Endothelial cell of umbilical vein (primary cell): Measurements from ENCODE around the gene CHI3L1. TPM values are rescaled to one million over a fixed set of nuclear protein-coding genes. Genes with fewer than 3 reads are reported as not detected.

Source experiments
- BruUV-seq: library from RNA; stranded (reverse); fragments of 400-500 nt; replicated peaks from 2 replicates; lab custom pipeline; 2021; lab: Mats Ljungman, UMichigan
- CTCF ChIA-PET: fragments of 300-600, 350-600 bp; sonication (Branson Sonifier 250); formaldehyde crosslinking; loops from one replicate; lab custom pipeline; 2021; ENCODE audit warnings: antibody characterized with exemption, inconsistent platforms; lab: Charles Lee
- POLR2A ChIA-PET: fragments of 300-600, 350-600 bp; sonication (Branson Sonifier 250); formaldehyde crosslinking; loops from one replicate; lab custom pipeline; 2021; ENCODE audit warnings: antibody characterized with exemption, inconsistent platforms; lab: Charles Lee
- DNase-seq: peaks from one replicate; pipeline ENCODE4 v3.0.0-alpha.2; 2011; ENCODE audit warnings: low read depth, low spot score
- FAIRE-seq: peaks from 2 replicates; lab custom pipeline; 2011; peaks lifted over from hg19 to GRCh38; lab: Jason Lieb, UNC
- H2AFZ ChIP-seq: 2 replicates; pipeline ENCODE4 v1.6.0; 2012; ENCODE audit warnings: low read depth, low read length, control low read depth, inconsistent platforms
- H3K27ac ChIP-seq: 2 replicates; pipeline ENCODE4 v1.5.1; 2011; ENCODE audit warnings: low read depth, mild to moderate bottlenecking, control low read depth, low read length, moderate library complexity; ENCODE audit not compliant: insufficient read depth
- H3K27me3 ChIP-seq, 2 experiments: 2 replicates each; pipeline versions ENCODE4 v1.6.0 to v1.6.1; 2011; ENCODE audit warnings: low read length in 2 of 2, mixed read lengths in 1 of 2; ENCODE audit not compliant: control insufficient read depth in 2 of 2, insufficient read depth in 2 of 2
- H3K36me3 ChIP-seq, 2 experiments: 2 replicates in 1 of 2; 3 replicates in 1 of 2; pipeline ENCODE4 v1.5.1; 2011; ENCODE audit warnings: low read length in 2 of 2, mild to moderate bottlenecking in 1 of 2, moderate library complexity in 1 of 2; ENCODE audit not compliant: control insufficient read depth in 2 of 2, insufficient read depth in 2 of 2; ENCODE audit errors: extremely low read depth in 1 of 2
- H3K4me1 ChIP-seq: 3 replicates; pipeline ENCODE4 v1.5.1; 2011; ENCODE audit warnings: mild to moderate bottlenecking, low read length; ENCODE audit not compliant: control insufficient read depth, insufficient read depth; ENCODE audit errors: extremely low read depth
- H3K4me2 ChIP-seq: 2 replicates; pipeline ENCODE4 v1.6.1; 2011; ENCODE audit warnings: low read length, control low read depth, mixed read lengths; ENCODE audit not compliant: insufficient read depth
- H3K4me3 ChIP-seq, 3 experiments: fragments of 200-600 bp in 1 of 3; sonication (generic), shearing (Covaris generic) in 1 of 3; replicated peaks in 1 of 3; 2 replicates each; pipeline ENCODE4 v1.5.1; 2011 to 2016; ENCODE audit warnings: control low read depth in 3 of 3, low read length in 3 of 3, mild to moderate bottlenecking in 2 of 3, inconsistent platforms in 1 of 3, low read depth in 1 of 3, moderate library complexity in 1 of 3; ENCODE audit not compliant: insufficient read depth in 1 of 3
- H3K79me2 ChIP-seq: 2 replicates; pipeline ENCODE4 v1.6.0; 2012; ENCODE audit warnings: low read length, inconsistent platforms; ENCODE audit not compliant: control insufficient read depth, insufficient read depth
- H3K9ac ChIP-seq: replicated peaks from 2 replicates; pipeline ENCODE3; 2011; ENCODE audit warnings: low read length, control low read depth; ENCODE audit not compliant: insufficient read depth; ENCODE audit errors: extremely low read depth
- H3K9me1 ChIP-seq: replicated peaks from 3 replicates; pipeline ENCODE4 v1.6.0; 2011; ENCODE audit warnings: mild to moderate bottlenecking, low read length; ENCODE audit not compliant: control insufficient read depth, insufficient read depth; ENCODE audit errors: extremely low read depth
- H3K9me3 ChIP-seq: replicated peaks from 2 replicates; pipeline ENCODE4 v1.5.1; 2012; ENCODE audit warnings: low read length, inconsistent platforms; ENCODE audit not compliant: control insufficient read depth, insufficient read depth
- H4K20me1 ChIP-seq: replicated peaks from 2 replicates; pipeline ENCODE3; 2011; ENCODE audit warnings: mild to moderate bottlenecking, low read length; ENCODE audit not compliant: control insufficient read depth, insufficient read depth; ENCODE audit errors: extremely low read depth
- CTCF ChIP-seq, 2 donors: IDR thresholded peaks; 1 replicate in 1 of 2; 2 replicates in 1 of 2; pipeline ENCODE4 v1.5.1; 2011; ENCODE audit warnings: low read length in 2 of 2, mild to moderate bottlenecking in 2 of 2, moderate library complexity in 2 of 2, control low read depth in 1 of 2, inconsistent platforms in 1 of 2, low read depth in 1 of 2; ENCODE audit not compliant: insufficient read depth in 1 of 2; ENCODE audit errors: extremely low read depth in 1 of 2
- EZH2 ChIP-seq: IDR thresholded peaks from 2 replicates; pipeline ENCODE4 v1.6.1; 2012; ENCODE audit warnings: borderline replicate concordance, low read depth, mild to moderate bottlenecking, moderate library complexity, low read length, inconsistent platforms; ENCODE audit not compliant: severe bottlenecking
- FOS ChIP-seq: IDR thresholded peaks from 2 replicates; pipeline ENCODE4 v1.6.1; 2011; ENCODE audit warnings: mild to moderate bottlenecking, low read length, moderate library complexity, borderline replicate concordance; ENCODE audit not compliant: insufficient read depth
- GATA2 ChIP-seq: IDR thresholded peaks from 2 replicates; pipeline ENCODE4 v1.7.0; 2011; ENCODE audit warnings: low read depth, mild to moderate bottlenecking, moderate library complexity, mixed read lengths, low read length; ENCODE audit not compliant: insufficient read length, insufficient read depth
- JUN ChIP-seq: IDR thresholded peaks from 2 replicates; pipeline ENCODE4 v1.6.1; 2011; ENCODE audit warnings: borderline replicate concordance, low read depth; ENCODE audit not compliant: insufficient read length, insufficient read depth
- MAX ChIP-seq: IDR thresholded peaks from 2 replicates; pipeline ENCODE4 v1.6.1; 2011; ENCODE audit not compliant: insufficient read depth, insufficient read length
- MYC ChIP-seq: IDR thresholded peaks from one replicate; pipeline ENCODE4 v1.6.1; 2011; ENCODE audit warnings: mild to moderate bottlenecking, low read depth, low read length
- POLR2A ChIP-seq: IDR thresholded peaks from 2 replicates; pipeline ENCODE4 v1.6.1; 2012; ENCODE audit warnings: low read depth, mild to moderate bottlenecking, control low read depth, low read length
- POLR2AphosphoS5 ChIP-seq: IDR thresholded peaks from 2 replicates; pipeline ENCODE4 v1.6.1; 2012; ENCODE audit warnings: low read depth, mild to moderate bottlenecking, control low read depth, low read length, moderate library complexity; ENCODE audit not compliant: insufficient read depth
- dilution Hi-C: fragments of 300-500 bp; cut with MboI; formaldehyde crosslinking; loops from one replicate; pipeline ENCODE4 v1.15.0; 2019; ENCODE audit warnings: low sequenced_read_pairs; ENCODE audit not compliant: extremely low pct_ligation_motif_present
- intact Hi-C: fragments of 100-400 bp; cut with micrococcal nuclease; formaldehyde crosslinking; loops from one replicate; pipeline ENCODE4 v1.10.0; 2022
- polyA plus RNA-seq, 4 experiments: library from polyadenylated mRNA; depleted of rRNA in 3 of 4; stranded (reverse) in 3 of 4; unstranded in 1 of 4; fragments of >200 nt; gene quantifications; 2 replicates each; pipeline versions ENCODE4 v1.2.1 to v1.2.3, GENCODE V29; 2011 to 2012; ENCODE audit warnings: missing spikeins in 1 of 4
- total RNA-seq: library from RNA; stranded (reverse); gene quantifications from 2 replicates; pipeline ENCODE4 v1.2.3, GENCODE V29; 2021

Gene CHI3L1
- total and polyA plus RNA-seq, 2 donors (not counting 3 experiments of a cell fraction or from before 2014, with no cell fraction given), result not detected

DNA sequence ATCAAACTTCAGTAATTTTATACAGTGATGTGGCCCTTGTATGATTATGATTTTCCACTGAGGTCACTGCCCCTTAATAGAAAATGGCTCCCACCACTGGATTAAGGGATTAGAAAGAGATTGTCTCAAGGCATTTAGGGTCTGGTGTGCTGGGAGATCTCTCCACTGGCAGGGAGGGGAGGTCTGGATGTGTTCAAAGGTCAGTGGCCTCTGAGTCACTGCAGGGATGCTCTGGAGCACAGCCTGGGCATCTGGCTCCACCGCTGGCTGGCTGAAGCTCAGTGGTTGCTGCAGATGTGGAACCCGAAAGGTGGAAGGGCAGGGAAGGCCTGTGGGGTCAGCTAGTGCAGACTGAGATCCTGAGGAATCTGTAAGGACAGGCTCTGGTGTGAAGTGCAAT is 18.3 kb upstream of the CHI3L1 start:
- FAIRE-seq (no peak), DNase-seq (no peak)
- Histone ChIP-seq H3K27ac (no peak overlapping the region), H3K27me3 (peaks cover 3 to 15% of the 10 kb centered on the region in 2 experiments), H4K20me1 (no peaks in the 10 kb centered on the region), H3K9me3 (no peaks in the 10 kb centered on the region), H3K9ac (no peak overlapping the region), H2AFZ (no peak overlapping the region), H3K4me1 (no peaks in the 10 kb centered on the region), H3K36me3 (no peaks in the 10 kb centered on the region), H3K4me2 (no peak overlapping the region), H3K9me1 (no peaks in the 10 kb centered on the region), H3K4me3 (no peak overlapping the region), H3K79me2 (no peaks in the 10 kb centered on the region)
- BruUV-seq, result no TSS peak
- TF ChIP-seq MYC, result no peak
- no peak for TF ChIP-seq POLR2AphosphoS5
- no peak for TF ChIP-seq POLR2A
- TF ChIP-seq MAX, result no peak
- no peak for TF ChIP-seq GATA2
- dilution Hi-C loops (no loop called here), intact Hi-C loops (no loop called here)
- ChIA-PET POLR2A (no interaction called here), CTCF (interaction anchor here (2.4 to 4.4 kb wide), 2 partner anchors 12 to 32 kb away, joined by 8 to 18 read pairs; no protein-coding TSS in a partner anchor)

DNA sequence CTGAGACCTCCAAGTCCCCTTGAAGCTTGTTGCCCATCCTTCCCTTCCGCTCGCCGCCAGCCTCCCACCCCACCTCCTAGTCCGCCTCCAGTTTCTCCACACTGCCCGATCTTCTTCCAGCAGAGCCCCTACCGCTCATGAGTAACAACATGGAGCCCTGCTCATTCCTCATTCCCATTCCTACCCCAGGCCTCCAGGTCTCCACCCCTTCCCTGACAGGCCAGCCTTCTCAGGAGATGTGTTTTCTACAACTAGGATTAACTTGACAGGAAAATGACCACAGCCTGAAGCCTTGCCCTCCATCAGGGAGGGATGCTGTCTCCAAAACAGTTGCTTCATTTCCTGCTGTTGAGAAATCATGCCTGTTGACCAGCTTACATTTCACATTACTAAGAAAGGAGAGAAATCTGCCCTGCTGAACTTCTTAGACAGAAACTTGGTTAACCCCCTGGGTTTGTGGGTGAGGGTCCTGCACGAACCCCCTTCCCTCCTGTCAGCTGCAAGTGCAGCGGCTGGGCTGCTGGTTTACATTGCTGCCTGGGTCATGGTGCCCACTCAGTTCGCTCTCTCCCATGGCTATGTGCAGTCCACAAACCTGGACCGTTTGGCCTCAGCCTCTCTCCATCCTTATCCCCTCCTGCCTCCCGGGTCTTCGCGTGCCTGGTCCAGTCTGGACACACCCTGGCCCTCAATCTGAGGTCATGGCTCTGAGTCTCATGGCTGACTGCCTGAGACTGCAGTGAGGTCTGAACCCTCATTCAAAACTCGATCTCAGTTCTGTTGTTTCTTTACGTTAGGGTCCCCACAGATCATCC is 16.1 kb upstream of the CHI3L1 start:
- intact Hi-C loops (no loop called here), dilution Hi-C loops (no loop called here)
- TF ChIP-seq JUN (no peak), POLR2AphosphoS5 (no peak), MAX (no peak), GATA2 (no peak), POLR2A (no peak), FOS (no peak), CTCF (IDR thresholded peaks at IDR 0.05; ENCODE audit: extremely low read depth in 1 of 2, insufficient read depth in 1 of 2, low read depth in 1 of 2, low read length in 2 of 2) (no peak), MYC (no peak), EZH2 (no peak)
- CTCF ChIA-PET, result interaction anchor here (0.8 to 2.4 kb wide), 4 partner anchors 10 to 162 kb away, joined by 3 to 8 read pairs (median 3); no protein-coding TSS in a partner anchor
- Histone ChIP-seq H3K27me3 (peaks cover 7 to 8% of the 10 kb centered on the region in 2 experiments), H3K36me3 (no peaks in the 10 kb centered on the region), H3K4me1 (no peaks in the 10 kb centered on the region), H3K4me3 (no peak overlapping the region), H3K79me2 (no peaks in the 10 kb centered on the region), H3K9me3 (no peaks in the 10 kb centered on the region), H3K4me2 (no peak overlapping the region), H3K9ac (no peak overlapping the region), H3K9me1 (no peaks in the 10 kb centered on the region), H2AFZ (no peak overlapping the region), H4K20me1 (no peaks in the 10 kb centered on the region), H3K27ac (no peak overlapping the region)
- FAIRE-seq (no peak), DNase-seq (no peak)
- BruUV-seq, result no TSS peak
- POLR2A ChIA-PET, result no interaction called here
